ENCODE results near the gene TTYH1. TPM values are rescaled to one million over a fixed set of nuclear protein-coding genes. Genes with fewer than 3 reads are reported as not detected.
"Not testable (repeated sequence)": the region's sequence is repeated elsewhere in the genome, so short reads cannot be mapped to it uniquely, and the experiment has no call there.

The TTYH1 gene
- total RNA-seq, 1 donor from 2014 or later = 207 TPM

DNA sequence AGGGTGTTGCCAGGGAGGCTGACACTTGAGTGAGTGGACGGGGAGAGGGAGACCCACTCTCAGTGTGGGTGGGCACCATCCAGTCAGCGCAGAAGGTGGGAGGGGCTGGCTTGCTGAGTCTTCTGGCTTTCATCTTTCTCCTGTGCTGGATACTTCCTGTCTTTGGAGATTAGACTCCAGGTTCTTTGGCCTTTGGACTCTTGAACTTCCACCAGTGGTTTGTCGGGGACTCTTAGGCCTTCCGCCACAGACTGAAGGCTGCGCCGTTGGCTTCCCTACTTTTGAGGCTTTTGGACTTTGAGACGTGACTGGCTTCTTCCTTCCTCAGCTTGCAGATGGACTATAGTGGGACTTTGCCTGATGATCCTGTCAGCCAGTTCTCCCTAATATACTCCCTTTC, 29.5 kb downstream of the TTYH1 start:
- no peak overlapping the region for H3K27ac Mint-ChIP-seq (ENCODE audit: unreplicated experiment)
- H3K36me3 Mint-ChIP-seq (ENCODE audit: low read depth) = peaks cover 10% of the 10 kb centered on the region
- TF ChIP-seq, protein P1, sequence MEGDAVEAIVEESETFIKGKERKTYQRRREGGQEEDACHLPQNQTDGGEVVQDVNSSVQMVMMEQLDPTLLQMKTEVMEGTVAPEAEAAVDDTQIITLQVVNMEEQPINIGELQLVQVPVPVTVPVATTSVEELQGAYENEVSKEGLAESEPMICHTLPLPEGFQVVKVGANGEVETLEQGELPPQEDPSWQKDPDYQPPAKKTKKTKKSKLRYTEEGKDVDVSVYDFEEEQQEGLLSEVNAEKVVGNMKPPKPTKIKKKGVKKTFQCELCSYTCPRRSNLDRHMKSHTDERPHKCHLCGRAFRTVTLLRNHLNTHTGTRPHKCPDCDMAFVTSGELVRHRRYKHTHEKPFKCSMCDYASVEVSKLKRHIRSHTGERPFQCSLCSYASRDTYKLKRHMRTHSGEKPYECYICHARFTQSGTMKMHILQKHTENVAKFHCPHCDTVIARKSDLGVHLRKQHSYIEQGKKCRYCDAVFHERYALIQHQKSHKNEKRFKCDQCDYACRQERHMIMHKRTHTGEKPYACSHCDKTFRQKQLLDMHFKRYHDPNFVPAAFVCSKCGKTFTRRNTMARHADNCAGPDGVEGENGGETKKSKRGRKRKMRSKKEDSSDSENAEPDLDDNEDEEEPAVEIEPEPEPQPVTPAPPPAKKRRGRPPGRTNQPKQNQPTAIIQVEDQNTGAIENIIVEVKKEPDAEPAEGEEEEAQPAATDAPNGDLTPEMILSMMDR (conservative IDR thresholded peaks at IDR 0.05) = no peak
- H3K27me3 Mint-ChIP-seq (ENCODE audit: low read depth) = peaks cover 4% of the 10 kb centered on the region
- peaks cover 25% of the 10 kb centered on the region for H3K4me1 Mint-ChIP-seq
- no peak for DNase-seq (ENCODE audit: low read depth, low spot score)
- no peak overlapping the region for H3K4me3 Mint-ChIP-seq
- H3K9me3 Mint-ChIP-seq = no peaks in the 10 kb centered on the region

DNA sequence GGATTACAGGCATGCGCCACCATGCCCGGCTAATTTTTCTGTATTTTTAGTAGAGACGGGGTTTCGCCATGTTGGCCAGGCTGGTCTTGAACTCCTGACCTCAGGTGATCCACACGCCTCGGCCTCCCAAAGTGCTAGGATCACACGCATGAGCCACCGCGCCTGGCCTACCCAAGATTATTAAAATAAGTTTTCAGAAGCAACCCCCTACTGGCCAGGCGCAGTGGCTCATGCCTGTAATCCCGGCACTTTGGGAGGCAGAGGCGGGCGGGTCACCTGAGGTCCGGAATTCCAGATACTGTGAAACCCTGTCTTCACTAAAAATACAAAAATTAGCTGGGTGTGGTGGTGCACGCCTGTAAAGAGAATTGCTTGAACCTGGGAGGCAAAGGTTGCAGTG, 31.1 kb downstream of the TTYH1 start:
- TF ChIP-seq, protein P1 (conservative IDR thresholded peaks at IDR 0.05) = peak; percentile 31
- not testable (repeated sequence) for DNase-seq (ENCODE audit: low read depth, low spot score); H3K27ac Mint-ChIP-seq (ENCODE audit: unreplicated experiment); H3K9me3 Mint-ChIP-seq; H3K27me3 Mint-ChIP-seq (ENCODE audit: low read depth)
- Mint-ChIP-seq H3K36me3 (ENCODE audit: low read depth) (peaks cover 14% of the 10 kb centered on the region), H3K4me3 (peak overlapping the region; percentile 62), H3K4me1 (peaks cover 41% of the 10 kb centered on the region)

DNA sequence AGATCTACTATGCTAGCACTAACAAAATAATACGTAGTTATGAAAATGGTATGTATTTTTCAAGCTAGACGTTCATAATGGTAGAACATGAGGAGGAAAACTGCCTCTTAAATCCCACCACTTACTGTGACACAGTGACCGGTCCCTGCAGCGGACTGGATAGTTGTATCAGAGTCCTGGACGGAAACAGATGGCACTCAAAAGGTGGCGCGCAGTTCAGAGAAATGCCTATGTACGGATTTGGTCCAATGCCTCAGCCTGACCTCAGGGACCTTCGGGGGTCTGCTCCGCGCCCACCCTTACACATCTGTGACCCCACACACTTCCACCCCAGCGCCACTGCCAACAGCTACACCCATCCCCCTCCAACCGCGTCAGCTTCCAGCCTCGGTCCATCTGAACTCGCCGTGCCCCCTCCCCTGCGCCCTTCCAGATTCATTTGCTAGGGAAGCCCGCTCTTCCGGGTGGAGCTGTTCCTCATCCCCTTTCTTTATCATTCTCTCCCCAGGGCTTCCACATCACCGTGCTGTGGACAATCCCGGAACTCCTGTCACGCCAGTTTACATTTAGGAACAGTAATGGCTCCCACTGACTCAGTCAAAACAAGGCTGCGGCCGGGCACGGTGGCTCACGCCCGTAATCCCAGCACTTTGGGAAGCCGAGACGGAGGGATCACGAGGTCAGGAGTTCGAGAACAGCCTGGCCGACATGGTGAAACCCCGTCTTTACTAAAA, 32.9 kb downstream of the TTYH1 start:
- peak overlapping the region; percentile 100 for H3K4me3 Mint-ChIP-seq

DNA sequence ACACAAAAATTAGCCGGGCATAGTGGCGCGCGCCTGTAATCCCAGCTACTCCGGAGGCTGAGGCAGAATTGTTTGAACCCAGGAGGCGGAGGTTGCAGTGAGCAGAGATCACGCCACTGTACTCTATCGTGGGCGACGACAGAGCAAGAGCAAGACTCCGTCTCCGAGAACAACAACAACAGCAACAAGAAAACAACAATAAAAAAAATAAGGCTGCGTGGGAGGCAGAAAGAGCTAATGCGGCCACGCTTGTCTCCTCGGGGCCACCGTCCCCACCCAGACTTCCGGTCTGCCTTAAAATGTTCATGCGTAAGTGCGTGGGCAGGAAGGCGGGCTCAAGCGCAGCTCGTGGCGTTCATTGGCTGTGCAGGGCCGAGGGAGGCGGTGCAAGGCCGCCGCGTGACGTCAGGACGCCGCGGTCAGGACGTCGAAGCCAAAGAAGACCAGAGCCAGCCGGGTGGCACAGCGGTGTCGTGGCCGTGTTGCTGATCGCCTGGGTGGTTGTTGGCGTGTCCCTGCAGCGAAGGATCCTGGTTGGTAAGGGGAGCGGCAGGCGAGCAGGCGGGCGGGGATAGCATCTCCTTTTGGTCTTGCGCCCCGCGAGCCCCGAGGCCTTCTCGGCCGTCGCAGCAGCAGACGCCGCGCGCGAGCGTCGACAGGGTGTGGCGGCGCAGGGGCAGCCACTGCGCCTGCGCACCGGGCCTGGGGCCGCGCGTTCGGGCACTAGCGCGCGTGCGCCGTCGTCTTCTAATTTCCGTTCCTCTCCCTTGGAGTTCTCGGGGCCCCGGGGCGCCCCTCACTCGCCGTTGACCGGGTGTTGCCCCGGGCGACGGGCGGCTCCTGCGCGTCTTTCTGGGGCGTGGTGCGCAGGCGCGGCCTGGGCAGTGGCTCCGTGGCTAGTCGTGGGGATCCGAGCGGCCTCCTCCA, 33.8 kb downstream of the TTYH1 start, which contains the start of gene LENG8:
TSS of gene LENG8 (plus strand) at position 426 of the 927 bp plus-strand sequence. CDS start 2,146 bp downstream, outside the sequence.
- Mint-ChIP-seq H3K36me3 (ENCODE audit: low read depth) (peaks cover 19% of the 10 kb centered on the region), H3K27ac (ENCODE audit: unreplicated experiment) (peak within 1 kb of the TSS; percentile 99), H3K27me3 (ENCODE audit: low read depth) (peaks cover 4% of the 10 kb centered on the region)

More for the DNA sequence above, 32.9 kb downstream of the TTYH1 start:
- H3K27me3 Mint-ChIP-seq (ENCODE audit: low read depth) = peaks cover 4% of the 10 kb centered on the region
- H3K36me3 Mint-ChIP-seq (ENCODE audit: low read depth) = peaks cover 14% of the 10 kb centered on the region
- H3K27ac Mint-ChIP-seq (ENCODE audit: unreplicated experiment) = peak overlapping the region; percentile 99
- peak; percentile 38 for DNase-seq (ENCODE audit: low read depth, low spot score)
- TF ChIP-seq, protein P1 (conservative IDR thresholded peaks at IDR 0.05) = no peak
- no peaks in the 10 kb centered on the region for H3K9me3 Mint-ChIP-seq
- H3K4me1 Mint-ChIP-seq = peaks cover 37% of the 10 kb centered on the region

DNA sequence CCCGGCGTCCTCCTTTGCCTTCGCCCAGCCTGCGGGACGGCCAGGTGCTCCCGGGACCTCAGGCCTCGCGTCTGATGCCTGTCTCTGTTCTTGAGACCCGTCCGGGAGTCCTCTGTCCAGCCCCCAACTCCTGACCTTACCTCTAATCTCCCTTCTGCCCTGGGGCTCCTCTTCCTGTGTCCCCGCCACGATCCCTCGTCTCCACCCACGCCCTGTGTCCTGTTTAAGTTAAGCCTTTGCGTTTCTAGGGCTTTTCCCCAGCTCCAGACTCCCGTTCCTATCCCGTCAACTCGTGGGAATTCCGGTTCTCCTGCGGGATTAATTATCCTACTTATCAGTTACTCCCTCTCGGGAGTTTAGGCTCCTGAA, 34.4 kb downstream of the TTYH1 start:
- H3K4me1 Mint-ChIP-seq = peaks cover 37% of the 10 kb centered on the region
- DNase-seq (ENCODE audit: low read depth, low spot score) = no peak
- H3K36me3 Mint-ChIP-seq (ENCODE audit: low read depth) = peaks cover 20% of the 10 kb centered on the region
- H3K27ac Mint-ChIP-seq (ENCODE audit: unreplicated experiment) = peak overlapping the region; percentile 93
- H3K9me3 Mint-ChIP-seq = no peaks in the 10 kb centered on the region
- peak overlapping the region; percentile 100 for H3K4me3 Mint-ChIP-seq
- peaks cover 4% of the 10 kb centered on the region for H3K27me3 Mint-ChIP-seq (ENCODE audit: low read depth)
- TF ChIP-seq, protein P1 (conservative IDR thresholded peaks at IDR 0.05) = no peak

More for the DNA sequence above, 33.8 kb downstream of the TTYH1 start, which contains the start of gene LENG8:
- peak within 1 kb of the TSS; percentile 100 for H3K4me3 Mint-ChIP-seq
- H3K4me1 Mint-ChIP-seq = peaks cover 37% of the 10 kb centered on the region
- no peaks in the 10 kb centered on the region for H3K9me3 Mint-ChIP-seq
- TF ChIP-seq, protein P1 (conservative IDR thresholded peaks at IDR 0.05) = no peak
- DNase-seq (ENCODE audit: low read depth, low spot score) = peak; percentile 92

Data from neural crest cell (in vitro differentiated cells).